Progenitor cell of endocrine pancreas (in vitro differentiated cells): ENCODE data around the gene TBC1D20. TPM values are rescaled to one million over a fixed set of nuclear protein-coding genes. Genes with fewer than 3 reads are reported as not detected.

Experiments
- DNase-seq: peaks from one replicate; pipeline ENCODE4 v3.0.0; 2021; ENCODE audit warnings: low spot score; ENCODE audit not compliant: unreplicated experiment
- H3K27ac Mint-ChIP-seq: 2 replicates; pipeline ENCODE4 v1.8.0; 2021; ENCODE audit warnings: mild to moderate bottlenecking, moderate library complexity, mixed read lengths
- H3K27me3 Mint-ChIP-seq: 2 replicates; pipeline ENCODE4 v1.8.0; 2021; ENCODE audit warnings: mixed read lengths
- H3K36me3 Mint-ChIP-seq: 2 replicates; pipeline ENCODE4 v1.8.0; 2022; ENCODE audit warnings: mixed read lengths; ENCODE audit not compliant: insufficient read depth
- H3K4me1 Mint-ChIP-seq: 2 replicates; pipeline ENCODE4 v1.8.0; 2021; ENCODE audit warnings: low read depth, mixed read lengths
- H3K4me3 Mint-ChIP-seq: 2 replicates; pipeline ENCODE4 v1.8.0; 2021; ENCODE audit warnings: low read depth, mild to moderate bottlenecking, moderate library complexity, mixed read lengths
- H3K9me3 Mint-ChIP-seq: 2 replicates; pipeline ENCODE4 v1.8.0; 2021; ENCODE audit warnings: low read depth, mixed read lengths
- CTCF ChIP-seq: fragments of 200-600 bp; sonication (generic); IDR thresholded peaks from one replicate; pipeline ENCODE4 v1.5.0; 2021; ENCODE audit warnings: antibody characterized with exemption, mild to moderate bottlenecking; ENCODE audit not compliant: unreplicated experiment
- total RNA-seq: library from RNA; stranded (reverse); gene quantifications from 2 replicates; pipeline ENCODE4 v1.2.1, GENCODE V29; 2021

TBC1D20 gene
- total RNA-seq, 1 donor from 2014 or later: 33.2 TPM

GRCh38 chr20:421685-422250, 40.6 kb downstream of the TBC1D20 start:
- Mint-ChIP-seq H3K36me3 (peaks cover 25% of the 10 kb centered on the region), H3K27ac (peak overlapping the region; percentile 7), H3K4me1 (no peaks in the 10 kb centered on the region), H3K9me3 (no peaks in the 10 kb centered on the region), H3K4me3 (no peak overlapping the region), H3K27me3 (no peaks in the 10 kb centered on the region)
- no peak for TF ChIP-seq CTCF
- DNase-seq: no peak

- DNase-seq: no peak
- no peaks in the 10 kb centered on the region for H3K27me3 Mint-ChIP-seq
- H3K4me3 Mint-ChIP-seq: no peak overlapping the region
- no peaks in the 10 kb centered on the region for H3K4me1 Mint-ChIP-seq
- peaks cover 24% of the 10 kb centered on the region for H3K36me3 Mint-ChIP-seq
- TF ChIP-seq CTCF: no peak
- no peaks in the 10 kb centered on the region for H3K9me3 Mint-ChIP-seq
- no peak overlapping the region for H3K27ac Mint-ChIP-seq
These were observed 41.4 kb downstream of the TBC1D20 start for GRCh38 chr20:420721-421574.

GRCh38 chr20:420166-420620, 42.1 kb downstream of the TBC1D20 start:
- Mint-ChIP-seq H3K27me3 (no peaks in the 10 kb centered on the region), H3K36me3 (peaks cover 29% of the 10 kb centered on the region), H3K4me3 (no peak overlapping the region), H3K4me1 (no peaks in the 10 kb centered on the region), H3K9me3 (no peaks in the 10 kb centered on the region), H3K27ac (no peak overlapping the region)
- DNase-seq: no peak
- TF ChIP-seq CTCF: no peak

- H3K27me3 Mint-ChIP-seq: no peaks in the 10 kb centered on the region
- no peak overlapping the region for H3K27ac Mint-ChIP-seq
- H3K9me3 Mint-ChIP-seq: no peaks in the 10 kb centered on the region
- DNase-seq: no peak
- no peak overlapping the region for H3K4me3 Mint-ChIP-seq
- no peak for TF ChIP-seq CTCF
- H3K4me1 Mint-ChIP-seq: no peaks in the 10 kb centered on the region
- peaks cover 26% of the 10 kb centered on the region for H3K36me3 Mint-ChIP-seq
These were observed 42.7 kb downstream of the TBC1D20 start for GRCh38 chr20:419556-420165.

GRCh38 chr20:418858-419365, 43.4 kb downstream of the TBC1D20 start:
- H3K4me1 Mint-ChIP-seq: no peaks in the 10 kb centered on the region
- no peak for TF ChIP-seq CTCF

More at GRCh38 chr20:418858-419365, 43.4 kb downstream of the TBC1D20 start:
- Mint-ChIP-seq H3K36me3 (peaks cover 24% of the 10 kb centered on the region), H3K9me3 (no peaks in the 10 kb centered on the region), H3K27me3 (no peaks in the 10 kb centered on the region), H3K27ac (no peak overlapping the region), H3K4me3 (no peak overlapping the region)
- no peak for DNase-seq
